Osteocyte (in vitro differentiated cells): Measurements from ENCODE around the gene ARHGDIA. TPM values are rescaled to one million over a fixed set of nuclear protein-coding genes. Genes with fewer than 3 reads are reported as not detected.
A peak's percentile ranks its signal among the peaks of the same experiment; 100 is the strongest.

Experiments used
- DNase-seq: peaks from one replicate; pipeline ENCODE4 v3.0.0; 2021; ENCODE audit warnings: mixed read lengths; ENCODE audit not compliant: unreplicated experiment; ENCODE audit errors: extremely low spot score
- H3K27ac Mint-ChIP-seq: one replicate; pipeline ENCODE4 v1.8.0; 2021; ENCODE audit warnings: mild to moderate bottlenecking, mixed read lengths; ENCODE audit not compliant: unreplicated experiment
- H3K27me3 Mint-ChIP-seq: one replicate; pipeline ENCODE4 v1.8.0; 2021; ENCODE audit warnings: mixed read lengths; ENCODE audit not compliant: unreplicated experiment
- H3K36me3 Mint-ChIP-seq: one replicate; pipeline ENCODE4 v1.8.0; 2021; ENCODE audit warnings: mixed read lengths; ENCODE audit not compliant: unreplicated experiment
- H3K4me1 Mint-ChIP-seq: one replicate; pipeline ENCODE4 v1.8.0; 2021; ENCODE audit warnings: mixed read lengths; ENCODE audit not compliant: unreplicated experiment
- H3K4me3 Mint-ChIP-seq: one replicate; pipeline ENCODE4 v1.8.0; 2021; ENCODE audit warnings: mild to moderate bottlenecking, moderate library complexity, mixed read lengths; ENCODE audit not compliant: unreplicated experiment
- H3K9me3 Mint-ChIP-seq: one replicate; pipeline ENCODE4 v1.8.0; 2021; ENCODE audit warnings: mixed read lengths; ENCODE audit not compliant: unreplicated experiment
- CTCF ChIP-seq: fragments of 200-600 bp; sonication (generic); IDR thresholded peaks from 2 replicates; pipeline ENCODE4 v1.5.0; 2021; ENCODE audit warnings: antibody characterized with exemption, mild to moderate bottlenecking, moderate library complexity
- total RNA-seq: library from RNA; stranded (reverse); gene quantifications from 2 replicates; pipeline ENCODE4 v1.2.1, GENCODE V29; 2021

Gene ARHGDIA
- total RNA-seq, 1 donor from 2014 or later: 433 TPM

GRCh38 chr17:81888988-81889595 lies 18.0 kb upstream of the ARHGDIA start:
- Mint-ChIP-seq H3K36me3 (peaks cover 25% of the 10 kb centered on the region), H3K4me3 (peak overlapping the region; percentile 54), H3K4me1 (peaks cover 25% of the 10 kb centered on the region), H3K27ac (no peak overlapping the region), H3K27me3 (no peaks in the 10 kb centered on the region), H3K9me3 (no peaks in the 10 kb centered on the region)
- no peak for DNase-seq
- TF ChIP-seq CTCF: no peak

- H3K36me3 Mint-ChIP-seq: peaks cover 23% of the 10 kb centered on the region
- no peak overlapping the region for H3K27ac Mint-ChIP-seq
- peaks cover 25% of the 10 kb centered on the region for H3K4me1 Mint-ChIP-seq
- DNase-seq: no peak
- H3K9me3 Mint-ChIP-seq: no peaks in the 10 kb centered on the region
- H3K4me3 Mint-ChIP-seq: peak overlapping the region; percentile 45
- TF ChIP-seq CTCF: no peak
- no peaks in the 10 kb centered on the region for H3K27me3 Mint-ChIP-seq
These were observed 17.2 kb upstream of the ARHGDIA start for GRCh38 chr17:81888105-81888987.

GRCh38 chr17:81885869-81886548 lies 14.9 kb upstream of the ARHGDIA start:
- Mint-ChIP-seq H3K4me1 (peaks cover 20% of the 10 kb centered on the region), H3K4me3 (no peak overlapping the region), H3K36me3 (peaks cover 26% of the 10 kb centered on the region), H3K27me3 (no peaks in the 10 kb centered on the region), H3K27ac (peak overlapping the region; percentile 66), H3K9me3 (no peaks in the 10 kb centered on the region)
- no peak for TF ChIP-seq CTCF
- no peak for DNase-seq

GRCh38 chr17:81885454-81885853 lies 14.3 kb upstream of the ARHGDIA start:
- H3K4me3 Mint-ChIP-seq: no peak overlapping the region
- no peaks in the 10 kb centered on the region for H3K27me3 Mint-ChIP-seq
- H3K4me1 Mint-ChIP-seq: peaks cover 16% of the 10 kb centered on the region
- DNase-seq: no peak
- TF ChIP-seq CTCF: no peak
- H3K9me3 Mint-ChIP-seq: no peaks in the 10 kb centered on the region
- H3K27ac Mint-ChIP-seq: peak overlapping the region; percentile 66
- peaks cover 26% of the 10 kb centered on the region for H3K36me3 Mint-ChIP-seq

- Mint-ChIP-seq H3K27ac (peak overlapping the region; percentile 19), H3K27me3 (no peaks in the 10 kb centered on the region), H3K4me3 (no peak overlapping the region), H3K36me3 (peaks cover 26% of the 10 kb centered on the region), H3K9me3 (no peaks in the 10 kb centered on the region), H3K4me1 (peaks cover 11% of the 10 kb centered on the region)
- DNase-seq: no peak
- no peak for TF ChIP-seq CTCF
These were observed 13.8 kb upstream of the ARHGDIA start for GRCh38 chr17:81884968-81885367.
